ENCODE measurements around the gene NEIL1. TPM values are rescaled to one million over a fixed set of nuclear protein-coding genes. Genes with fewer than 3 reads are reported as not detected.
"Not testable (repeated sequence)": the region's sequence is repeated elsewhere in the genome, so short reads cannot be mapped to it uniquely, and the experiment has no call there.

NEIL1 gene
- total RNA-seq, 1 donor: 3.6 TPM

DNA sequence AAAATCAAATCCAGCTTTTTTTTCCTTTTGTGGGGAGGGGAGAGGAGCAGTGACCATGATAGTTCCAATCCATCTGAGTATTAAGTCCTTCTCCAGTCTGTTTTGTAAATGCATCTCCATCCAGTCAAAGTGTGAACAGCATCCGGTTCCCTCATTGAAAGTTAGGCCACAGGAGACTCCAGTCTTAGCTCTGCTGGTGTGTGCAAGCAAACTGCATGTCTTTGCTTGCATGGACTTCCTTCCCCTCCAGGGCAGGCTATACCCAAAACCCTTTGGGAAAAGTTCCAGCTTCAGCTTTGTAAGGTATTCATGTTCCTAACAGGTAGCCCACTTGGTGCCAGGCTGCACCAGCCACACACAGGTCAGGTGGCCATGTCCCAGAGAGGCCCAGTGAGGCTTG, 24.6 kb downstream of the NEIL1 start:
- H3K9me3 ChIP-seq (ENCODE audit: low read depth, low read length): no peaks in the 10 kb centered on the region
- no peak overlapping the region for H3K27ac ChIP-seq (ENCODE audit: low read depth, low read length)
- no peak for DNase-seq (ENCODE audit: insufficient read length, low spot score, missing footprints)
- H2AFZ ChIP-seq (ENCODE audit: low read length): no peak overlapping the region
- no peak overlapping the region for H3K4me3 ChIP-seq (ENCODE audit: insufficient read depth, low read length)
- H3K4me1 ChIP-seq (ENCODE audit: insufficient read depth, low read length): peaks cover 21% of the 10 kb centered on the region
- no peaks in the 10 kb centered on the region for H3K27me3 ChIP-seq (ENCODE audit: insufficient read depth, low read length)
- no peak overlapping the region for H3K4me2 ChIP-seq (ENCODE audit: insufficient read depth, low read length)
- H4K20me1 ChIP-seq (ENCODE audit: insufficient read depth, low read length): peaks cover 12% of the 10 kb centered on the region
- TF ChIP-seq, protein P1, sequence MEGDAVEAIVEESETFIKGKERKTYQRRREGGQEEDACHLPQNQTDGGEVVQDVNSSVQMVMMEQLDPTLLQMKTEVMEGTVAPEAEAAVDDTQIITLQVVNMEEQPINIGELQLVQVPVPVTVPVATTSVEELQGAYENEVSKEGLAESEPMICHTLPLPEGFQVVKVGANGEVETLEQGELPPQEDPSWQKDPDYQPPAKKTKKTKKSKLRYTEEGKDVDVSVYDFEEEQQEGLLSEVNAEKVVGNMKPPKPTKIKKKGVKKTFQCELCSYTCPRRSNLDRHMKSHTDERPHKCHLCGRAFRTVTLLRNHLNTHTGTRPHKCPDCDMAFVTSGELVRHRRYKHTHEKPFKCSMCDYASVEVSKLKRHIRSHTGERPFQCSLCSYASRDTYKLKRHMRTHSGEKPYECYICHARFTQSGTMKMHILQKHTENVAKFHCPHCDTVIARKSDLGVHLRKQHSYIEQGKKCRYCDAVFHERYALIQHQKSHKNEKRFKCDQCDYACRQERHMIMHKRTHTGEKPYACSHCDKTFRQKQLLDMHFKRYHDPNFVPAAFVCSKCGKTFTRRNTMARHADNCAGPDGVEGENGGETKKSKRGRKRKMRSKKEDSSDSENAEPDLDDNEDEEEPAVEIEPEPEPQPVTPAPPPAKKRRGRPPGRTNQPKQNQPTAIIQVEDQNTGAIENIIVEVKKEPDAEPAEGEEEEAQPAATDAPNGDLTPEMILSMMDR (IDR thresholded peaks at IDR 0.05; ENCODE audit: extremely low read depth, low read depth, low read length): no peak
- peaks cover 58% of the 10 kb centered on the region for H3K36me3 ChIP-seq (ENCODE audit: insufficient read depth, low read length)
- H3K79me2 ChIP-seq (ENCODE audit: insufficient read depth, low read length): peaks cover 23% of the 10 kb centered on the region

DNA sequence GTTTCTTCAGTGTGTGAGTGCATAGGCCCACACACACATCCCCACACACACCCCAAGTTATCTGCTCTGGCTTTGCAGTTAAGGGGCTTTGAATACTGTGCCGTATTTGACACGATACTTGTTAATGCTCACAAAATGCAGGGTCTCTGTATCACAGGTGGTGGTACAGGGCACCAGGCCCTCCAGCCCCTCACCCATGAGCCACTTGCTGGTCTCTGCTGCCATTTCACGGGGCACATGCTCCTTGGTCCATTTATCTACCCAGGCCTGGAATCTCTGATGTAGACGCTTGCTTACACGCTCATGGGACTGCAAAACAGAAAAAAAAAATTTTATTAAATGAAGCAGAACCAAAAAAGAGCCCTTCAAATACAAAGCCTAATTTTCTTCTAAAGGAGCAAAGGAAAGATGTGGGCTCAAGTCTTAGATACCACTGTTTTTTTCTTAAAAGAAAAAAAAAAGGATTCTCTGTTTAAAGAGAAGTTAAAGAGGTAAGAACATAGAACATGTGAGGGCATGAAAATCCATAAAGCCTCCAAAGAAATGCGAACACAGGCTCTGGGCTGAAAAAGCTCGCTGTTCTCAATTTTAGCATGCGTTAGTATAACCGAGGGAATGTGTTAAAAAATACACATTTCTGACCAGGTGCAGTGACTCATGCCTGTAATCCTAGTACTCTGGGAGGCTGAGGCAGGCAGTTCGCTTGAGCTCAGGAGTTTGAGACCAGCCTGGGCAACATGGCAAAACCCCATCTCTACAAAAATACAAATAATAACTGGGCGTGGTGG, 25.3 kb downstream of the NEIL1 start:
- Histone ChIP-seq H3K4me1 (ENCODE audit: insufficient read depth, low read length) (peaks cover 21% of the 10 kb centered on the region), H3K79me2 (ENCODE audit: insufficient read depth, low read length) (peaks cover 23% of the 10 kb centered on the region), H3K27ac (ENCODE audit: low read depth, low read length) (no peak overlapping the region), H2AFZ (ENCODE audit: low read length) (no peak overlapping the region), H3K27me3 (ENCODE audit: insufficient read depth, low read length) (no peaks in the 10 kb centered on the region), H3K4me3 (ENCODE audit: insufficient read depth, low read length) (no peak overlapping the region), H3K9me3 (ENCODE audit: low read depth, low read length) (no peaks in the 10 kb centered on the region), H3K4me2 (ENCODE audit: insufficient read depth, low read length) (no peak overlapping the region), H4K20me1 (ENCODE audit: insufficient read depth, low read length) (peaks cover 8% of the 10 kb centered on the region), H3K36me3 (ENCODE audit: insufficient read depth, low read length) (peaks cover 58% of the 10 kb centered on the region)
- no peak for DNase-seq (ENCODE audit: insufficient read length, low spot score, missing footprints)
- TF ChIP-seq, protein P1 (IDR thresholded peaks at IDR 0.05; ENCODE audit: extremely low read depth, low read depth, low read length): no peak

GRCh38 chr15:75380773-75381172, 33.9 kb downstream of the NEIL1 start:
- no peaks in the 10 kb centered on the region for H3K9me3 ChIP-seq (ENCODE audit: low read depth, low read length)
- peaks cover 74% of the 10 kb centered on the region for H3K36me3 ChIP-seq (ENCODE audit: insufficient read depth, low read length)
- no peaks in the 10 kb centered on the region for H3K4me1 ChIP-seq (ENCODE audit: insufficient read depth, low read length)
- no peak for DNase-seq (ENCODE audit: insufficient read length, low spot score, missing footprints)
- H4K20me1 ChIP-seq (ENCODE audit: insufficient read depth, low read length): no peaks in the 10 kb centered on the region
- H3K4me2 ChIP-seq (ENCODE audit: insufficient read depth, low read length): no peak overlapping the region
- H3K27ac ChIP-seq (ENCODE audit: low read depth, low read length): no peak overlapping the region
- no peaks in the 10 kb centered on the region for H3K27me3 ChIP-seq (ENCODE audit: insufficient read depth, low read length)
- H3K79me2 ChIP-seq (ENCODE audit: insufficient read depth, low read length): no peaks in the 10 kb centered on the region
- H2AFZ ChIP-seq (ENCODE audit: low read length): no peak overlapping the region
- no peak overlapping the region for H3K4me3 ChIP-seq (ENCODE audit: insufficient read depth, low read length)
- TF ChIP-seq, protein P1 (IDR thresholded peaks at IDR 0.05; ENCODE audit: extremely low read depth, low read depth, low read length): no peak

DNA sequence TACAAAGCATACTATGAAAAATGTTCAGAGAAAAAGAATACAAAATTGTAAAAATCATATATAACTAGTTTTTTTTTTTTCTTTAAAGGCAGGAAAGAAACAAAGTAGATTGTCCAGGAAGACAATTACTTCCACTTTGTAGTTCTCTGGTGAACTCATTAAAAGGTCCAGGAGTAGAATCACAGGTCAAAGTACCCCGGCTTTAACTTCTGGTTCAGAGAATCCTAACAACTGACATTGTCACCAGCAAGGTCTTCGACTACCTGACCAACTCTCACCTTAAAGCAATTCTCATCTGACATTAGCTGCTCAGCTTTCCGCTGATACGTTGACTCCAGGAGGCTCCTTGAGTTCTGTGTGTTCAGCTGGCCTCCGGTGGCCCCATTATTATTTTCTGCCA, 37.1 kb downstream of the NEIL1 start:
- peaks cover 80% of the 10 kb centered on the region for H3K36me3 ChIP-seq (ENCODE audit: insufficient read depth, low read length)

More for the DNA sequence above, 37.1 kb downstream of the NEIL1 start:
- H4K20me1 ChIP-seq (ENCODE audit: insufficient read depth, low read length); H2AFZ ChIP-seq (ENCODE audit: low read length); H3K27ac ChIP-seq (ENCODE audit: low read depth, low read length); DNase-seq (ENCODE audit: insufficient read length, low spot score, missing footprints); H3K79me2 ChIP-seq (ENCODE audit: insufficient read depth, low read length); H3K4me2 ChIP-seq (ENCODE audit: insufficient read depth, low read length); H3K9me3 ChIP-seq (ENCODE audit: low read depth, low read length); H3K4me1 ChIP-seq (ENCODE audit: insufficient read depth, low read length); H3K4me3 ChIP-seq (ENCODE audit: insufficient read depth, low read length); H3K27me3 ChIP-seq (ENCODE audit: insufficient read depth, low read length): not testable (repeated sequence)

Data from osteoblast (primary cell).